HepG2 (cell line): ENCODE measurements around the gene ACTN2. TPM values are rescaled to one million over a fixed set of nuclear protein-coding genes. Genes with fewer than 3 reads are reported as not detected.

Experiments used
- ATAC-seq: fragments of 200-7000 bp; cut with Tn5 transposase; 3 replicates; pipeline ENCODE4 v1.9.1; 2020; ENCODE audit warnings: mild to moderate bottlenecking, moderate library complexity
- BruUV-seq: library from RNA; stranded (reverse); fragments of 400-500 nt; replicated peaks from 2 replicates; lab custom pipeline; 2021; lab: Mats Ljungman, UMichigan
- CTCF ChIA-PET: fragments of 300-600 bp; formaldehyde crosslinking; extraction: SDS; loops from one replicate; lab custom pipeline; 2021; ENCODE audit warnings: low total read pairs, inconsistent platforms, low intra/inter-chr PET ratio; lab: Yijun Ruan, JAX
- POLR2A ChIA-PET: fragments of 350-600 bp; sonication (Branson Sonifier 250); formaldehyde crosslinking; loops from one replicate; lab custom pipeline; 2020; ENCODE audit warnings: antibody characterized with exemption, inconsistent platforms; lab: Yijun Ruan, JAX
- DNase-seq: peaks from one replicate; pipeline ENCODE4 v3.0.0-alpha.2; 2015; ENCODE audit warnings: low spot score
- FAIRE-seq: peaks from 3 replicates; lab custom pipeline; 2011; peaks lifted over from hg19 to GRCh38; lab: Jason Lieb, UNC
- H2AFZ ChIP-seq: one replicate; pipeline ENCODE4 v1.6.1; 2011; ENCODE audit warnings: low read length, inconsistent platforms
- H3K27ac ChIP-seq: fragments of 300-600 bp; 3 replicates; pipeline ENCODE4 v1.8.0; 2011; ENCODE audit warnings: mixed run types, mild to moderate bottlenecking, mixed read lengths, low read length, inconsistent platforms; ENCODE audit not compliant: insufficient read depth; ENCODE audit errors: extremely low read length
- H3K27me3 ChIP-seq, 2 experiments: fragments of 200-600 bp in 1 of 2; 2 replicates in 1 of 2; 3 replicates in 1 of 2; pipeline versions ENCODE4 v1.6.0 to v1.8.0; 2011; ENCODE audit warnings: low read length in 2 of 2, mild to moderate bottlenecking in 2 of 2, moderate library complexity in 2 of 2, inconsistent platforms in 1 of 2; ENCODE audit not compliant: insufficient read depth in 2 of 2, control insufficient read depth in 1 of 2
- H3K36me3 ChIP-seq, 2 experiments: fragments of 200-600 bp in 1 of 2; replicated peaks in 1 of 2; 2 replicates in 1 of 2; 3 replicates in 1 of 2; pipeline versions ENCODE4 v1.5.1 to v1.8.0; 2011; ENCODE audit warnings: low read length in 2 of 2, inconsistent platforms in 1 of 2; ENCODE audit not compliant: insufficient read depth in 2 of 2, control insufficient read depth in 1 of 2
- H3K4me1 ChIP-seq: 2 replicates; pipeline ENCODE4 v1.5.1; 2012; ENCODE audit warnings: low read length, inconsistent platforms; ENCODE audit not compliant: insufficient read depth
- H3K4me2 ChIP-seq: 2 replicates; pipeline ENCODE4 v1.6.0; 2011; ENCODE audit warnings: low read depth, low read length, inconsistent platforms
- H3K4me3 ChIP-seq, 3 experiments: fragments of 200-600 bp in 1 of 3; sonication (generic), shearing (Covaris generic) in 1 of 3; replicated peaks in 1 of 3; 2 replicates each; pipeline ENCODE4 v1.5.1; 2011 to 2016; ENCODE audit warnings: low read length in 3 of 3, inconsistent platforms in 2 of 3, low read depth in 2 of 3, mild to moderate bottlenecking in 2 of 3, control low read depth in 1 of 3, mixed read lengths in 1 of 3; ENCODE audit not compliant: insufficient read depth in 1 of 3
- H3K79me2 ChIP-seq: one replicate; pipeline ENCODE4 v1.6.1; 2011; ENCODE audit warnings: low read length, inconsistent platforms; ENCODE audit not compliant: insufficient read depth
- H3K9ac ChIP-seq: 2 replicates; pipeline ENCODE4 v1.6.0; 2011; ENCODE audit warnings: mild to moderate bottlenecking, low read depth, low read length, inconsistent platforms; ENCODE audit not compliant: insufficient read depth
- H3K9me3 ChIP-seq: 2 replicates; pipeline ENCODE4 v1.5.1; 2012; ENCODE audit warnings: mild to moderate bottlenecking, low read length
- H4K20me1 ChIP-seq: 2 replicates; pipeline ENCODE4 v1.6.0; 2011; ENCODE audit warnings: inconsistent platforms, mild to moderate bottlenecking, low read length, moderate library complexity; ENCODE audit not compliant: insufficient read depth
- HNF4A ChIP-seq: sonication (generic); formaldehyde crosslinking; IDR thresholded peaks from 2 replicates; pipeline ENCODE4 v1.4.0; 2020; ENCODE audit warnings: missing genetic modification reagents
- HNRNPUL1 ChIP-seq: fragments of 200-400 bp; formaldehyde crosslinking; IDR thresholded peaks from 2 replicates; pipeline ENCODE4 v1.6.1; 2017; ENCODE audit warnings: low read depth, mild to moderate bottlenecking, low read length, moderate library complexity
- MED13 ChIP-seq: sonication (generic); formaldehyde crosslinking; IDR thresholded peaks from 2 replicates; pipeline ENCODE4 v1.5.0; 2020; ENCODE audit warnings: missing genetic modification reagents
- NR2F1 ChIP-seq, 2 experiments: fragments of 450-650 bp in 1 of 2; formaldehyde crosslinking in 1 of 2; IDR thresholded peaks; 2 replicates each; pipeline versions ENCODE4 v1.5.0 to v1.6.1; 2016 to 2020; ENCODE audit warnings: mild to moderate bottlenecking in 1 of 2, missing compliant biosample characterization in 1 of 2, missing genetic modification reagents in 1 of 2, moderate library complexity in 1 of 2
- RARA ChIP-seq: IDR thresholded peaks from 2 replicates; pipeline ENCODE4 v1.6.1; 2016; ENCODE audit warnings: missing genetic modification reagents, missing compliant biosample characterization
- RNF2 ChIP-seq: fragments of 450-650 bp; conservative IDR thresholded peaks from 2 replicates; pipeline ENCODE4 v1.6.1; 2016; ENCODE audit warnings: low read depth
- RXRB ChIP-seq: IDR thresholded peaks from 2 replicates; pipeline ENCODE4 v1.6.1; 2016; ENCODE audit warnings: borderline replicate concordance, missing genetic modification reagents, missing compliant biosample characterization
- SALL1 ChIP-seq: sonication (generic); formaldehyde crosslinking; IDR thresholded peaks from 2 replicates; pipeline ENCODE4 v1.8.0; 2022; ENCODE audit warnings: mild to moderate bottlenecking, missing genetic modification reagents
- SMAD9 ChIP-seq: sonication (generic); formaldehyde crosslinking; IDR thresholded peaks from 2 replicates; pipeline ENCODE4 v1.5.1; 2020; ENCODE audit warnings: mild to moderate bottlenecking, missing genetic modification reagents
- TP53 ChIP-seq: sonication (generic); formaldehyde crosslinking; conservative IDR thresholded peaks from 2 replicates; pipeline ENCODE4 v1.4.0; 2020; ENCODE audit warnings: missing genetic modification reagents
- ZMYM2 ChIP-seq: sonication (generic); formaldehyde crosslinking; IDR thresholded peaks from 2 replicates; pipeline ENCODE4 v1.8.0; 2022; ENCODE audit warnings: mild to moderate bottlenecking, missing genetic modification reagents
- ZNF562 ChIP-seq: sonication (generic); formaldehyde crosslinking; IDR thresholded peaks from 2 replicates; pipeline ENCODE4 v1.8.0; 2022; ENCODE audit warnings: missing genetic modification reagents, borderline replicate concordance
- ZNF737 ChIP-seq: sonication (generic); formaldehyde crosslinking; IDR thresholded peaks from 2 replicates; pipeline ENCODE4 v1.5.0; 2020; ENCODE audit warnings: missing genetic modification reagents, mild to moderate bottlenecking, borderline replicate concordance
- WGBS: methylation state at CpG from one replicate; pipeline ENCODE4 v1.1.6; 2017; ENCODE audit warnings: low lambda C conversion rate; 5-methylcytosine and 5-hydroxymethylcytosine counted together
- in situ Hi-C: cut with HindIII; loops from 2 replicates; pipeline ENCODE4 v1.10.0; 2017; ENCODE audit warnings: low pct_unique_long_range_greater_than_20kb; ENCODE audit not compliant: extremely low pct_ligation_motif_present
- intact Hi-C: fragments of 100-400 bp; cut with micrococcal nuclease; formaldehyde crosslinking; loops from one replicate; pipeline ENCODE4 v1.10.0; 2022; ENCODE audit not compliant: unreplicated experiment
- polyA plus RNA-seq, 8 experiments: library from polyadenylated mRNA; depleted of rRNA in 3 of 8; stranded (reverse) in 7 of 8; unstranded in 1 of 8; fragments of >200 nt; fragmentation: Illumina TruSeq in 4 of 8; extraction: Trizol in 4 of 8; gene quantifications; 2 replicates each; pipeline versions ENCODE4 v1.2.1 to v1.2.3, GENCODE V29; 2011 to 2016; ENCODE audit warnings: low read depth in 4 of 8, missing spikeins in 1 of 8, mixed read lengths in 1 of 8; ENCODE audit not compliant: insufficient read depth in 1 of 8
- total RNA-seq, 5 experiments: library from RNA; depleted of rRNA; stranded (reverse); fragments of >200 nt; fragmentation: Illumina TruSeq; extraction: Trizol; gene quantifications; 2 replicates each; pipeline ENCODE4 v1.2.3, GENCODE V29; 2016; ENCODE audit warnings: low read depth in 1 of 5
- TF ChIP-seq, protein P1 (sequence below): IDR thresholded peaks from 2 replicates; pipeline ENCODE4 v1.6.1; 2012; ENCODE audit warnings: inconsistent platforms
- TF ChIP-seq, protein P2 (sequence below): IDR thresholded peaks from 2 replicates; pipeline ENCODE4 v1.4.0; 2020; ENCODE audit warnings: mild to moderate bottlenecking, missing genetic modification reagents
- TF ChIP-seq, protein P3 (sequence below): sonication (generic); formaldehyde crosslinking; IDR thresholded peaks from 2 replicates; pipeline ENCODE4 v1.4.0; 2020; ENCODE audit warnings: mild to moderate bottlenecking, missing genetic modification reagents, borderline replicate concordance

ACTN2 gene
- total and polyA plus RNA-seq, 2 of the 13 experiments (the other 11 are each of a cell fraction or from before 2014, with no cell fraction given): 0.04 to 0.13 TPM

DNA sequence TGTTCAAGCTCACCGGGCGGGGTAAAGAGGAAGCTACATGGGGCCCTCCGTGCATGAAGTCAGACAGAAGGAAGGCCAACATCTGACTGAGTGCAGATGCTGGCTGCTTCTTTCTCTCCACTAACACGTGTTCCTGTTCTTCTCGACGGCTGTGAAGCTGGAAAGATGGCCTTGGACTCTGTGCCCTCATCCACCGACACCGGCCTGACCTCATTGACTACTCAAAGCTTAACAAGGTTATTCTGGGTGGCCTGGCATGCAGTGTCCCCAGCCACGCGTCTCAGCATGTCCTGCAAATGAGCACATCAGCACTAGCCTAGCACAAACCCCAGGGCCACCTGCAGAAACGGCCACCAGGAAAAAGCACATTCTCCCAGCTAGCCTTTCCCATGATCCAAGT is 41.2 kb downstream of the ACTN2 start:
- no peak for FAIRE-seq
- Histone ChIP-seq H4K20me1 (no peaks in the 10 kb centered on the region), H3K36me3 (no peaks in the 10 kb centered on the region), H3K79me2 (no peaks in the 10 kb centered on the region), H3K27me3 (peaks cover 0 to 20% of the 10 kb centered on the region in 2 experiments; a peak in 3 of 5 replicates), H3K4me1 (peaks cover 7% of the 10 kb centered on the region), H3K9ac (no peak overlapping the region), H2AFZ (no peak overlapping the region), H3K9me3 (no peaks in the 10 kb centered on the region), H3K4me3 (no peak overlapping the region), H3K4me2 (0 out of 2 replicates have a peak overlapping the region, but pooled peaks have one; percentile 1), H3K27ac (no peak overlapping the region)
- peak; percentile 3 for DNase-seq
- ChIA-PET POLR2A (no interaction called here), CTCF (no interaction called here)
- intact Hi-C loops (no loop called here), in situ Hi-C loops (no loop called here)
- ATAC-seq: peak; percentile 65
- no TSS peak for BruUV-seq
- WGBS: 23% methylated on average over 11 of the region's 11 CpGs
- TF ChIP-seq RARA (CRISPR knock-in tag) (peak; percentile 34), MED13 (CRISPR knock-in tag) (no peak), RNF2 (peak; percentile 56; the same call in 1 of the 2 replicates), SALL1 (CRISPR knock-in tag) (peak; percentile 75), TP53 (no peak), ZNF737 (0 out of 2 replicates have a peak, but pooled peaks have one; percentile 40), HNRNPUL1 (no peak), HNF4A (CRISPR knock-in tag) (peak; percentile 58), SMAD9 (no peak), NR2F1 (CRISPR knock-in tag; IDR thresholded peaks at IDR 0.05) (peak in 1 of 2 experiments; percentile 13; a peak in 1 of 4 replicates), ZNF562 (CRISPR knock-in tag) (no peak), RXRB (CRISPR knock-in tag) (0 out of 2 replicates have a peak, but pooled peaks have one; percentile 17), ZMYM2 (CRISPR knock-in tag) (0 out of 2 replicates have a peak, but pooled peaks have one; percentile 52)
- TF ChIP-seq, protein P1, sequence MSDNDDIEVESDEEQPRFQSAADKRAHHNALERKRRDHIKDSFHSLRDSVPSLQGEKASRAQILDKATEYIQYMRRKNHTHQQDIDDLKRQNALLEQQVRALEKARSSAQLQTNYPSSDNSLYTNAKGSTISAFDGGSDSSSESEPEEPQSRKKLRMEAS: peak; percentile 87
- TF ChIP-seq, protein P2, sequence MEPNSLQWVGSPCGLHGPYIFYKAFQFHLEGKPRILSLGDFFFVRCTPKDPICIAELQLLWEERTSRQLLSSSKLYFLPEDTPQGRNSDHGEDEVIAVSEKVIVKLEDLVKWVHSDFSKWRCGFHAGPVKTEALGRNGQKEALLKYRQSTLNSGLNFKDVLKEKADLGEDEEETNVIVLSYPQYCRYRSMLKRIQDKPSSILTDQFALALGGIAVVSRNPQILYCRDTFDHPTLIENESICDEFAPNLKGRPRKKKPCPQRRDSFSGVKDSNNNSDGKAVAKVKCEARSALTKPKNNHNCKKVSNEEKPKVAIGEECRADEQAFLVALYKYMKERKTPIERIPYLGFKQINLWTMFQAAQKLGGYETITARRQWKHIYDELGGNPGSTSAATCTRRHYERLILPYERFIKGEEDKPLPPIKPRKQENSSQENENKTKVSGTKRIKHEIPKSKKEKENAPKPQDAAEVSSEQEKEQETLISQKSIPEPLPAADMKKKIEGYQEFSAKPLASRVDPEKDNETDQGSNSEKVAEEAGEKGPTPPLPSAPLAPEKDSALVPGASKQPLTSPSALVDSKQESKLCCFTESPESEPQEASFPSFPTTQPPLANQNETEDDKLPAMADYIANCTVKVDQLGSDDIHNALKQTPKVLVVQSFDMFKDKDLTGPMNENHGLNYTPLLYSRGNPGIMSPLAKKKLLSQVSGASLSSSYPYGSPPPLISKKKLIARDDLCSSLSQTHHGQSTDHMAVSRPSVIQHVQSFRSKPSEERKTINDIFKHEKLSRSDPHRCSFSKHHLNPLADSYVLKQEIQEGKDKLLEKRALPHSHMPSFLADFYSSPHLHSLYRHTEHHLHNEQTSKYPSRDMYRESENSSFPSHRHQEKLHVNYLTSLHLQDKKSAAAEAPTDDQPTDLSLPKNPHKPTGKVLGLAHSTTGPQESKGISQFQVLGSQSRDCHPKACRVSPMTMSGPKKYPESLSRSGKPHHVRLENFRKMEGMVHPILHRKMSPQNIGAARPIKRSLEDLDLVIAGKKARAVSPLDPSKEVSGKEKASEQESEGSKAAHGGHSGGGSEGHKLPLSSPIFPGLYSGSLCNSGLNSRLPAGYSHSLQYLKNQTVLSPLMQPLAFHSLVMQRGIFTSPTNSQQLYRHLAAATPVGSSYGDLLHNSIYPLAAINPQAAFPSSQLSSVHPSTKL (CRISPR knock-in tag): peak; percentile 37; the same call in 1 of the 2 replicates
- TF ChIP-seq, protein P3, sequence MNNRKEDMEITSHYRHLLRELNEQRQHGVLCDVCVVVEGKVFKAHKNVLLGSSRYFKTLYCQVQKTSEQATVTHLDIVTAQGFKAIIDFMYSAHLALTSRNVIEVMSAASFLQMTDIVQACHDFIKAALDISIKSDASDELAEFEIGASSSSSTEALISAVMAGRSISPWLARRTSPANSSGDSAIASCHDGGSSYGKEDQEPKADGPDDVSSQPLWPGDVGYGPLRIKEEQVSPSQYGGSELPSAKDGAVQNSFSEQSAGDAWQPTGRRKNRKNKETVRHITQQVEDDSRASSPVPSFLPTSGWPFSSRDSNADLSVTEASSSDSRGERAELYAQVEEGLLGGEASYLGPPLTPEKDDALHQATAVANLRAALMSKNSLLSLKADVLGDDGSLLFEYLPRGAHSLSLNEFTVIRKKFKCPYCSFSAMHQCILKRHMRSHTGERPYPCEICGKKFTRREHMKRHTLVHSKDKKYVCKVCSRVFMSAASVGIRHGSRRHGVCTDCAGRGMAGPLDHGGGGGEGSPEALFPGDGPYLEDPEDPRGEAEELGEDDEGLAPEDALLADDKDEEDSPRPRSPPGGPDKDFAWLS (CRISPR knock-in tag): no peak
